Gastroesophageal sphincter (tissue), 3 donors: ENCODE measurements around the gene SYT1.

Experiments
- EP300 ChIP-seq: sonication (generic); formaldehyde crosslinking; IDR thresholded peaks from one replicate; pipeline ENCODE4 v1.6.1; 2017; ENCODE audit warnings: antibody characterized with exemption, mild to moderate bottlenecking
- POLR2A ChIP-seq, 2 donors: fragments of 450-650 bp; IDR thresholded peaks; one replicate each; pipeline ENCODE4 v1.6.1; 2017; ENCODE audit warnings: antibody characterized with exemption in 2 of 2, mild to moderate bottlenecking in 2 of 2, moderate library complexity in 1 of 2
- POLR2AphosphoS5 ChIP-seq: sonication (generic); formaldehyde crosslinking; IDR thresholded peaks from one replicate; pipeline ENCODE4 v1.6.1; 2017; ENCODE audit warnings: antibody characterized with exemption
- TF ChIP-seq, protein P1 (sequence below), 4 experiments: fragments of 200-600 bp in 2 of 4; fragments of 450-650 bp in 2 of 4; sonication (generic) in 1 of 4; IDR thresholded peaks; one replicate each; pipeline ENCODE4 v1.5.1; 2017 to 2019; ENCODE audit warnings: antibody characterized with exemption in 4 of 4, mild to moderate bottlenecking in 2 of 4, moderate library complexity in 2 of 4

DNA sequence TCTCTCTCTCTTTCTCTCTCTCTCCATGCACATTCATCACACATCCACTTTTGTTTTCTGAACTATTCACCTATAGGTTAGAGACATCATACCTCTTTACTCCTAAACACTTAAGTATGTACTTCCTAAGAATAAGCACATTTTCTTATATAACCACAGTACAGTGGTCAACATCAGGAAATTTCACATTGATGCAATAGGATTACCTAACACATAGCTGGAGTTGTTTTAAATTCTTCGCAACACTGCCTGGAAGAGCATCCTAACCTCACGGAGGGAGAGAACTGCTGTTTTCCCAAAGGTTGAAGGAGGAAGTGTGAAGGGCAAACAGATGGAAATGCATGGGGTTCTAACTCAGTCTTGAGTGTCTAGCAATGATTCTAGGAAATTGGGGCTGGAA lies 159.2 kb downstream of the SYT1 start:
- TF ChIP-seq, protein P1, sequence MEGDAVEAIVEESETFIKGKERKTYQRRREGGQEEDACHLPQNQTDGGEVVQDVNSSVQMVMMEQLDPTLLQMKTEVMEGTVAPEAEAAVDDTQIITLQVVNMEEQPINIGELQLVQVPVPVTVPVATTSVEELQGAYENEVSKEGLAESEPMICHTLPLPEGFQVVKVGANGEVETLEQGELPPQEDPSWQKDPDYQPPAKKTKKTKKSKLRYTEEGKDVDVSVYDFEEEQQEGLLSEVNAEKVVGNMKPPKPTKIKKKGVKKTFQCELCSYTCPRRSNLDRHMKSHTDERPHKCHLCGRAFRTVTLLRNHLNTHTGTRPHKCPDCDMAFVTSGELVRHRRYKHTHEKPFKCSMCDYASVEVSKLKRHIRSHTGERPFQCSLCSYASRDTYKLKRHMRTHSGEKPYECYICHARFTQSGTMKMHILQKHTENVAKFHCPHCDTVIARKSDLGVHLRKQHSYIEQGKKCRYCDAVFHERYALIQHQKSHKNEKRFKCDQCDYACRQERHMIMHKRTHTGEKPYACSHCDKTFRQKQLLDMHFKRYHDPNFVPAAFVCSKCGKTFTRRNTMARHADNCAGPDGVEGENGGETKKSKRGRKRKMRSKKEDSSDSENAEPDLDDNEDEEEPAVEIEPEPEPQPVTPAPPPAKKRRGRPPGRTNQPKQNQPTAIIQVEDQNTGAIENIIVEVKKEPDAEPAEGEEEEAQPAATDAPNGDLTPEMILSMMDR (IDR thresholded peaks at IDR 0.05) = no peak
- TF ChIP-seq EP300 = no peak
- TF ChIP-seq POLR2A (IDR thresholded peaks at IDR 0.05) = no peak
- TF ChIP-seq POLR2AphosphoS5 = no peak
